ENCODE measurements around the gene TSC2. TPM values are rescaled to one million over a fixed set of nuclear protein-coding genes. Genes with fewer than 3 reads are reported as not detected.

Gene TSC2
- total RNA-seq, result 100 to 1,000 TPM in 1 of 2 donors, 10 to 100 TPM in 1; 75.3 to 143 TPM

DNA sequence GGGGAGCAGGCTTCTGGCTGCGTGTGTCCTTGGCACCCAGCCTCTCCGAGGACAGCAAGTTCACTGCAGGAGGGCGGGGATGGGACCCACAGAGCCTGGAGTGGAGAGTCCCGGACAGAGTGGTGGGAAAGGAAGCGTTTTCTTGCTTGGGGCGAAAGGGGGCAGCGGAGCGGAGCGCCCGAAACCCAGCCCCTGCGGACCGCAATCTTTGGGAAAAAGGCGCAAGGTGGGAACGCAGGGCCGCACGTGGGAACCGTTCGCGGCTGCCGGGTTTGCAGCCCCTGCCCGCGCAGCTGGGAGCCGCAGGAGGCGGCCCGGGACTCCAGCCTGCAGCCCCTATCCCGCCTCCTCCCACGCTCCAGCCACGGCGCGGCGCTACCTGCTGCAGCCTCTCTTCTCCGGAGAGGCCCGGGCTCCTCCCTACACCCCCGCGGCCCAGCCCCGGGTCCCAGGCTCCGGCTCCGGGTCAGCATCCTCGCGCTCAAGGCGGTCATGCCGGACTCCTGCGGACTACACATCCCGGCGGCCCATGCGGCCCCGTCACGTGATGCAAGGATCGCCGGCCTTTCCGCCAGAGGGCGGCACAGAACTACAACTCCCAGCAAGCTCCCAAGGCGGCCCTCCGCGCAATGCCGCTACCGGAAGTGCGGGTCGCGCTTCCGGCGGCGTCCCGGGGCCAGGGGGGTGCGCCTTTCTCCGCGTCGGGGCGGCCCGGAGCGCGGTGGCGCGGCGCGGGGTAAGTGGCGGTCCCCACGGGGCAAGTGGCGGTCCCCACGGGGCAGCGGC is at the start of gene TSC2, which contains the start of gene NTHL1:
TSS of gene TSC2 (plus strand) at position 656 of the 786 bp plus-strand sequence. CDS start 631 bp downstream, outside the sequence.
TSS of gene NTHL1 (minus strand) at position 505 of the 786 bp plus-strand sequence. CDS start at position 494, 11 bp downstream.
- H3K4me1 ChIP-seq, result peaks cover 34% of the 10 kb centered on the region
- H3K9me3 ChIP-seq, result no peaks in the 10 kb centered on the region
- DNase-seq, result peak; percentile 99
- H3K9ac ChIP-seq (ENCODE audit: low read depth in 2 of 2, low read length in 2 of 2), result peak within 1 kb of the TSS; percentile 80 to 82
- H3K27ac ChIP-seq, result peak within 1 kb of the TSS; percentile 77
- TF ChIP-seq CTCF (IDR thresholded peaks at IDR 0.05), result peak; percentile 37
- peak within 1 kb of the TSS; percentile 97 for H3K4me3 ChIP-seq
- no peaks in the 10 kb centered on the region for H3K36me3 ChIP-seq
- intact Hi-C loops (cut with DNase I), result no loop called here
- no peaks in the 10 kb centered on the region for H3K27me3 ChIP-seq

GRCh38 chr16:1998360-1998835 is 49.4 kb upstream of the TSC2 start:
- intact Hi-C loops (cut with DNase I), result no loop called here
- Histone ChIP-seq H3K36me3 (peaks cover 39% of the 10 kb centered on the region), H3K27me3 (no peaks in the 10 kb centered on the region), H3K9ac (ENCODE audit: low read depth in 2 of 2, low read length in 2 of 2) (no peak overlapping the region), H3K4me1 (no peaks in the 10 kb centered on the region), H3K9me3 (no peaks in the 10 kb centered on the region), H3K4me3 (no peak overlapping the region), H3K27ac (peak overlapping the region; percentile 27)
- DNase-seq, result no peak
- TF ChIP-seq CTCF (IDR thresholded peaks at IDR 0.05), result no peak

DNA sequence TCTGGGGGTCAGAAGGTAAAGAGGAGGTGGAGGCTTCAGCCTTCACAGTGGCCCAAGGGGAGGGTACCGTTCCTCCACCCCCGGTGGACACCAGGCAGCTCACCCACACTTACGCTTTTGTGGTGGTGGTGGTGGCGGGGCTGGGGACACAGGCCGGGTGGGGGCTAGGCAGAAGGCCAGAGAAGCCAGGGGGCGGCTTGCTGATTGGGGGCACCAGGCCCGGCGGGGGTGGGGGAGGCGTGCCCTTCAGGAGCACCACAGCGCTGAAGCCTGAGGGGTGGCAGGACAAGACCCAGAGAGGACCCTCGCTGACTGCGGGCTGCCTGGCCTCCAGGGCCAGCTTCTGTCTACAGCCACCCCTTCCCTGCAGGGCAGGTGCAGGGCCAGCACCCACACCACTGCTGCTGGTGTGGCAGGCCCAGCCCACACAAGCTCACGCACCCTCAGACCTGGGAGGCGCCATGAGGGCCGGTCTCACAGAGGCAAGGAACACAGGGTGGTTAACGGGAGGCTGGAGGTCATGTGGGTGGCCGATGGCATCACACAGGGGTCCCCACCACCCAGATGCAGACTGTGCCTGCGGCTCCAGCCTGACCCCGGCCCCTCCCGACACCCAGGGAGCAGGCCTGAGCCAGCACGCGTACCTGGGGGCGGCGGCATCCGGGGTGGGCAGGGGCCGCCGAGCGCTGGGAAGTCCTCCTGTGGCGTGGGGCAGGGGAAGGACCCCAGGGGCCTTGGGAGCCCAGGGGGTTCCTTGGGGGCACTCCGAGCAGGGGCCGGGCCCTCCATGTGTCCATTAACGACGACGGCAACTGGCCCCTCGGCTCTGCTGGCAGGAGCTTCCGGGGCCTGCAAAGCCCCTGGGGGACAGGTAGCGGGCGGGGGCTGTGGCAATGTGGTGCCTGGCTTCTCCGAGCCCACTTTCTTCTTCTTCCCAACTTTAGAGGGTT is 48.7 kb upstream of the TSC2 start:
- Histone ChIP-seq H3K9me3 (no peaks in the 10 kb centered on the region), H3K36me3 (peaks cover 41% of the 10 kb centered on the region), H3K9ac (ENCODE audit: low read depth in 2 of 2, low read length in 2 of 2) (no peak overlapping the region), H3K27me3 (no peaks in the 10 kb centered on the region), H3K4me3 (no peak overlapping the region), H3K27ac (peak overlapping the region; percentile 27), H3K4me1 (peaks cover 3% of the 10 kb centered on the region)
- intact Hi-C loops (cut with DNase I), result no loop called here
- TF ChIP-seq CTCF (IDR thresholded peaks at IDR 0.05), result no peak
- DNase-seq, result no peak

GRCh38 chr16:1999866-2000514 is 47.8 kb upstream of the TSC2 start:
- Histone ChIP-seq H3K27ac (no peak overlapping the region), H3K9ac (ENCODE audit: low read depth in 2 of 2, low read length in 2 of 2) (no peak overlapping the region), H3K36me3 (peaks cover 41% of the 10 kb centered on the region), H3K27me3 (no peaks in the 10 kb centered on the region), H3K4me1 (peaks cover 11% of the 10 kb centered on the region), H3K9me3 (no peaks in the 10 kb centered on the region), H3K4me3 (no peak overlapping the region)
- intact Hi-C loops (cut with DNase I), result no loop called here
- no peak for DNase-seq
- TF ChIP-seq CTCF (IDR thresholded peaks at IDR 0.05), result no peak

GRCh38 chr16:2001035-2001434 is 46.8 kb upstream of the TSC2 start:
- H3K4me3 ChIP-seq, result no peak overlapping the region
- peaks cover 41% of the 10 kb centered on the region for H3K36me3 ChIP-seq
- no peaks in the 10 kb centered on the region for H3K9me3 ChIP-seq
- H3K9ac ChIP-seq (ENCODE audit: low read depth in 2 of 2, low read length in 2 of 2), result no peak overlapping the region
- no peak for DNase-seq
- TF ChIP-seq CTCF (IDR thresholded peaks at IDR 0.05), result no peak
- H3K4me1 ChIP-seq, result peaks cover 15% of the 10 kb centered on the region
- H3K27me3 ChIP-seq, result no peaks in the 10 kb centered on the region
- no peak overlapping the region for H3K27ac ChIP-seq
- intact Hi-C loops (cut with DNase I), result no loop called here

Data from colonic mucosa (tissue), 4 donors.